SK-N-SH (cell line): Measurements from ENCODE around the gene STK31. TPM values are rescaled to one million over a fixed set of nuclear protein-coding genes. Genes with fewer than 3 reads are reported as not detected.

ENCODE experiments used
- CTCF ChIA-PET: fragments of 300-600, 350-600 bp; formaldehyde crosslinking; extraction: SDS; loops from one replicate; lab custom pipeline; 2021; lab: Yijun Ruan, JAX
- POLR2A ChIA-PET: fragments of 350-600 bp; sonication (Branson Sonifier 250); formaldehyde crosslinking; extraction: SDS; loops from one replicate; lab custom pipeline; 2020; ENCODE audit warnings: antibody characterized with exemption, inconsistent platforms; lab: Yijun Ruan, JAX
- DNase-seq: peaks from one replicate; pipeline ENCODE4 v3.0.0; 2012
- H2AFZ ChIP-seq: fragments of 200-600 bp; sonication (generic); 2 replicates; pipeline ENCODE4 v1.8.1; 2016; ENCODE audit warnings: antibody characterized with exemption, mild to moderate bottlenecking, low read depth
- H3F3A ChIP-seq: fragments of 200-600 bp; sonication (generic); replicated peaks from 2 replicates; pipeline ENCODE3; 2016; ENCODE audit warnings: antibody characterized with exemption, mild to moderate bottlenecking; ENCODE audit not compliant: insufficient read depth
- H3K27ac ChIP-seq, 2 experiments: fragments of 200-500 bp in 1 of 2; fragments of 200-600 bp in 1 of 2; sonication (Bioruptor generic) in 1 of 2; sonication (generic), shearing (Covaris generic) in 1 of 2; 2 replicates each; pipeline versions ENCODE4 v1.5.1 to v1.6.1; 2014 to 2016; ENCODE audit warnings: low read depth in 2 of 2, inconsistent platforms in 1 of 2, low read length in 1 of 2, mild to moderate bottlenecking in 1 of 2, mixed read lengths in 1 of 2
- H3K27me3 ChIP-seq: fragments of 200-600 bp; sonication (generic), shearing (Covaris generic); 2 replicates; pipeline ENCODE4 v1.6.1; 2016; ENCODE audit warnings: mixed run types; ENCODE audit not compliant: insufficient read depth
- H3K36me3 ChIP-seq, 2 experiments: fragments of 200-500 bp in 1 of 2; fragments of 200-600 bp in 1 of 2; sonication (Bioruptor generic) in 1 of 2; sonication (generic) in 1 of 2; replicated peaks in 1 of 2; 2 replicates each; pipeline versions ENCODE3 to v1.5.1; 2014 to 2016; ENCODE audit warnings: low read length in 1 of 2, mild to moderate bottlenecking in 1 of 2; ENCODE audit not compliant: insufficient read depth in 2 of 2, control insufficient read depth in 1 of 2
- H3K4me1 ChIP-seq, 2 experiments: fragments of 200-500 bp in 1 of 2; fragments of 200-600 bp in 1 of 2; sonication (Bioruptor generic) in 1 of 2; sonication (generic), shearing (Covaris generic) in 1 of 2; 2 replicates each; pipeline versions ENCODE4 v1.5.1 to v1.6.1; 2014 to 2016; ENCODE audit warnings: low read depth in 1 of 2, low read length in 1 of 2, mixed run types in 1 of 2; ENCODE audit not compliant: insufficient read depth in 2 of 2, control insufficient read depth in 1 of 2
- H3K4me2 ChIP-seq: fragments of 200-600 bp; sonication (generic), shearing (Covaris generic); 2 replicates; pipeline ENCODE4 v1.6.1; 2017; ENCODE audit warnings: mixed run types
- H3K4me3 ChIP-seq, 2 experiments: fragments of 200-500 bp in 1 of 2; fragments of 200-600 bp in 1 of 2; sonication (Bioruptor generic) in 1 of 2; sonication (generic), shearing (Covaris generic) in 1 of 2; 2 replicates each; pipeline versions ENCODE4 v1.5.1 to v1.8.1; 2014 to 2016; ENCODE audit warnings: low read depth in 2 of 2, inconsistent platforms in 1 of 2, low read length in 1 of 2, mild to moderate bottlenecking in 1 of 2, mixed read lengths in 1 of 2, moderate library complexity in 1 of 2
- H3K79me2 ChIP-seq: fragments of 200-600 bp; sonication (generic); 2 replicates; pipeline ENCODE4 v1.8.1; 2017; ENCODE audit warnings: mild to moderate bottlenecking; ENCODE audit not compliant: insufficient read depth
- H3K9ac ChIP-seq: fragments of 200-600 bp; sonication (generic); 2 replicates; pipeline ENCODE4 v1.6.1; 2017; ENCODE audit warnings: mixed run types
- H3K9me2 ChIP-seq: fragments of 200-600 bp; sonication (generic); 2 replicates; pipeline ENCODE4 v1.6.1; 2017; ENCODE audit warnings: mixed run types
- H3K9me3 ChIP-seq: fragments of 200-600 bp; sonication (generic); 2 replicates; pipeline ENCODE4 v1.6.1; 2017; ENCODE audit warnings: mixed run types, mild to moderate bottlenecking, moderate library complexity
- H4K20me1 ChIP-seq: fragments of 200-600 bp; sonication (generic); 2 replicates; pipeline ENCODE4 v1.6.1; 2017; ENCODE audit warnings: mild to moderate bottlenecking, mixed run types; ENCODE audit not compliant: insufficient read depth
- FOSL2 ChIP-seq: IDR thresholded peaks from 2 replicates; pipeline ENCODE4 v1.4.0; 2012; ENCODE audit warnings: low read depth, mild to moderate bottlenecking, moderate library complexity, borderline replicate concordance
- FOXM1 ChIP-seq: IDR thresholded peaks from 2 replicates; pipeline ENCODE4 v1.4.0; 2012; ENCODE audit warnings: low read depth, mild to moderate bottlenecking
- GABPA ChIP-seq: IDR thresholded peaks from 2 replicates; pipeline ENCODE4 v1.4.0; 2012; ENCODE audit warnings: low read depth, mild to moderate bottlenecking
- IRF3 ChIP-seq: fragments of 150-350 bp; IDR thresholded peaks from 2 replicates; pipeline ENCODE4 v1.6.1; 2016; ENCODE audit warnings: mild to moderate bottlenecking, low read depth, low read length
- MXI1 ChIP-seq: IDR thresholded peaks from 2 replicates; pipeline ENCODE4 v1.6.1; 2012; ENCODE audit warnings: mild to moderate bottlenecking, low read depth, low read length, improper control_type of control experiment
- NFIC ChIP-seq: IDR thresholded peaks from 2 replicates; pipeline ENCODE4 v1.4.0; 2012; ENCODE audit warnings: borderline replicate concordance
- PBX3 ChIP-seq: IDR thresholded peaks from 2 replicates; pipeline ENCODE4; 2012
- POLR2AphosphoS5 ChIP-seq: IDR thresholded peaks from 2 replicates; pipeline ENCODE4 v1.6.1; 2012; ENCODE audit warnings: low read depth, low read length
- RFX5 ChIP-seq: IDR thresholded peaks from 2 replicates; pipeline ENCODE4 v1.6.1; 2012; ENCODE audit warnings: mild to moderate bottlenecking, improper control_type of control experiment, low read length
- SMC3 ChIP-seq: IDR thresholded peaks from 2 replicates; pipeline ENCODE4 v1.6.1; 2012; ENCODE audit warnings: low read depth, low read length, improper control_type of control experiment
- TCF12 ChIP-seq: IDR thresholded peaks from 2 replicates; pipeline ENCODE4 v1.4.0; 2012
- TEAD4 ChIP-seq: IDR thresholded peaks from 2 replicates; pipeline ENCODE4 v1.4.0; 2012; ENCODE audit warnings: mild to moderate bottlenecking, borderline replicate concordance; ENCODE audit not compliant: insufficient read depth
- USF1 ChIP-seq: IDR thresholded peaks from 2 replicates; pipeline ENCODE4 v1.4.0; 2012; ENCODE audit warnings: low read depth, borderline replicate concordance
- YY1 ChIP-seq: IDR thresholded peaks from 2 replicates; pipeline ENCODE4 v1.4.0; 2012; ENCODE audit warnings: low read depth, mild to moderate bottlenecking
- WGBS: methylation state at CpG from one replicate; pipeline ENCODE4 v1.1.6; 2017; ENCODE audit warnings: low lambda C conversion rate; 5-methylcytosine and 5-hydroxymethylcytosine counted together
- polyA plus RNA-seq, 3 experiments: library from polyadenylated mRNA; depleted of rRNA; stranded (reverse); fragments of >200 nt; gene quantifications; 2 replicates each; pipeline ENCODE4 v1.2.3, GENCODE V29; 2012

Gene STK31
- polyA plus RNA-seq, 1 of the 3 experiments (the other 2 are of a cell fraction), result 0.02 TPM

- CTCF ChIA-PET, result interaction anchor here (1.2 kb wide), 1 partner anchor 48 kb away, joined by 3 read pairs; no protein-coding TSS in a partner anchor
- TF ChIP-seq IRF3 (no peak), PBX3 (peak; percentile 61), POLR2AphosphoS5 (no peak), FOSL2 (no peak), TCF12 (peak; percentile 39; the same call in 1 of the 2 replicates), FOXM1 (no peak), SMC3 (no peak), MXI1 (no peak), NFIC (peak; percentile 54)
- no peaks in the 10 kb centered on the region for H3K9me2 ChIP-seq
- H3K27ac ChIP-seq, result no peak overlapping the region
- H3K27me3 ChIP-seq, result no peaks in the 10 kb centered on the region
- H3K9me3 ChIP-seq, result no peaks in the 10 kb centered on the region
- H2AFZ ChIP-seq, result no peak overlapping the region
- no peak for DNase-seq
- no peak overlapping the region for H3K4me2 ChIP-seq
- H4K20me1 ChIP-seq, result no peaks in the 10 kb centered on the region
- POLR2A ChIA-PET, result no interaction called here
- H3K36me3 ChIP-seq, result no peaks in the 10 kb centered on the region
- H3F3A ChIP-seq, result no peaks in the 10 kb centered on the region
- no peak overlapping the region for H3K9ac ChIP-seq
- no peaks in the 10 kb centered on the region for H3K4me1 ChIP-seq
- no peaks in the 10 kb centered on the region for H3K79me2 ChIP-seq
- H3K4me3 ChIP-seq, result no peak overlapping the region
Measured at GRCh38 chr7:23759671-23760391, 49.8 kb downstream of the STK31 start.

DNA sequence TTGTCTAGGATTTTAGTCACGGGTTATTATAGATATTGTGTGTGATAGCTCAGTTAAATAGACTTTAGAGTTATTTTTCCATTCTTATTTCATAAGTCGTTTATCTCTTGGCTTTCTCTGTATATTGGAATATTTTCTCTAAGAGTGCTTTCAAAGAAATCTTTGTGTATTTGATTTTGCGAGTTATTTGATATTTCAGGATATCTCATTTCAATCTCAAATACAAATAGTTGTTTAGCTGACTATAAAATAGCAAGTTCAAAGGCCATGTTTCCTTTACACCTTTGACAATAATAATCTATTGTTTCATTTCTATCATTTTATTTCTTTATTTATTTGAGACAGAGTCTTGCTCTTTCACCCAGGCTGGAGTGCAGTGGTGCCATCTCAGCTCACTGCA, 55.9 kb downstream of the STK31 start:
- no peaks in the 10 kb centered on the region for H3K4me1 ChIP-seq
- H3K4me3 ChIP-seq, result no peak overlapping the region
- H4K20me1 ChIP-seq, result no peaks in the 10 kb centered on the region
- no peak for DNase-seq
- POLR2A ChIA-PET, result no interaction called here
- no peak overlapping the region for H3K9ac ChIP-seq
- H3K27me3 ChIP-seq, result no peaks in the 10 kb centered on the region
- H2AFZ ChIP-seq, result no peak overlapping the region
- CTCF ChIA-PET, result interaction anchor here (1.1 to 1.3 kb wide), 3 partner anchors 11 to 616 kb away, joined by 3 to 5 read pairs (median 4); no protein-coding TSS in a partner anchor
- no peaks in the 10 kb centered on the region for H3K9me3 ChIP-seq
- no peaks in the 10 kb centered on the region for H3K9me2 ChIP-seq
- H3K4me2 ChIP-seq, result no peak overlapping the region
- no peak overlapping the region for H3K27ac ChIP-seq
- H3K36me3 ChIP-seq, result no peaks in the 10 kb centered on the region
- WGBS, result 40% methylated on average over 3 of the region's 3 CpGs
- TF ChIP-seq TEAD4 (no peak), GABPA (no peak), MXI1 (no peak), YY1 (no peak), RFX5 (no peak), USF1 (no peak), FOXM1 (no peak)
- no peaks in the 10 kb centered on the region for H3F3A ChIP-seq
- no peaks in the 10 kb centered on the region for H3K79me2 ChIP-seq
